ENCODE data around the gene CDAN1.
A peak's percentile ranks its signal among the peaks of the same experiment; 100 is the strongest.

Gene CDAN1

DNA sequence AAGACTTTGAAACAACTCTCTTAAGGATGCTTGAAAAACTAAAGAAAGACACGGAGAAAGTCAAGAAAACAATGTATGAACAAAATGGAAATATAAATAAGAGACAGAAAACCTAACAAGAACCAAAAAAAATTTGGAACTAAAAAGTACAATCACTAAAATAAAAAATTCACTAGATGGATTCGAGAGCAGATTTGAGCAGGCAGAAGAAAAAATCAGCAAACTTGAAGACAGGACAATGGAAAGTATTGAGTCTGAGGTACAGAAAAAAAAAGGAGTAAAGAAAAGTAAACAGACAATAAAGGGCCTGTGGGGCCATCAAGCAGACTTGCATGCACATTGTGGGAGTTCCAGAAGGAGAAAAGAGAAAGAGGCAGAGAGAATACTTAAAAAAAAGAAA lies 13.4 kb upstream of the CDAN1 start:
- Histone ChIP-seq H3K36me3 (ENCODE audit: insufficient read depth, low read length) (peaks cover 35% of the 10 kb centered on the region), H3K4me1 (ENCODE audit: insufficient read depth, low read length) (no peaks in the 10 kb centered on the region), H3K4me3 (ENCODE audit: low read length) (no peak overlapping the region), H3K27me3 (ENCODE audit: insufficient read depth, low read length) (no peaks in the 10 kb centered on the region), H3K9me3 (ENCODE audit: low read length) (peaks cover 13% of the 10 kb centered on the region), H2AFZ (ENCODE audit: low read depth, low read length) (no peak overlapping the region)

- peaks cover 13% of the 10 kb centered on the region for H3K9me3 ChIP-seq (ENCODE audit: low read length)
- no peak overlapping the region for H3K4me3 ChIP-seq (ENCODE audit: low read length)
- peaks cover 38% of the 10 kb centered on the region for H3K36me3 ChIP-seq (ENCODE audit: insufficient read depth, low read length)
- H3K27me3 ChIP-seq (ENCODE audit: insufficient read depth, low read length): no peaks in the 10 kb centered on the region
- H3K4me1 ChIP-seq (ENCODE audit: insufficient read depth, low read length): no peaks in the 10 kb centered on the region
- no peak overlapping the region for H2AFZ ChIP-seq (ENCODE audit: low read depth, low read length)
These were observed 12.3 kb upstream of the CDAN1 start for GRCh38 chr15:42749266-42749665.

DNA sequence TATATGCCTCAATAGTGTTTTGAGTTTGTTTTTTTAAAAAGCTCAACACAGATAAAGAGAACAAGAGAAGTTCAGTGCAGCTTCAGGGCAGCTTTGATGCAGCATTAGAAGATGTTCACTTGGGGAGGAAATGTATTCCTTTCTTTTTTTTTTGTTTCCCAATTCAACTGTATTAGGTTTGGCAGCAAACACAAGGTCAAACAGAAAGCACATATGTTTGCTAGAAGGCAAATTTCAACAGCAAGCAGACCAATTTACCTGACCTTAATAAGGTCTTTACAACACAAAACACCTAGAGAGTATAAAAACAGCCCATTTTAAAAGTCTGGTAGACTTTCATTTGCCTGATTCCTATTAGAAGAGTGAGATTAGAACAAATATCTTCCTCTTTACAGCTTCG lies 7.3 kb upstream of the CDAN1 start:
- Histone ChIP-seq H3K4me3 (ENCODE audit: low read length) (no peak overlapping the region), H3K36me3 (ENCODE audit: insufficient read depth, low read length) (peaks cover 9% of the 10 kb centered on the region), H3K27me3 (ENCODE audit: insufficient read depth, low read length) (no peaks in the 10 kb centered on the region), H2AFZ (ENCODE audit: low read depth, low read length) (no peak overlapping the region), H3K4me1 (ENCODE audit: insufficient read depth, low read length) (no peaks in the 10 kb centered on the region), H3K9me3 (ENCODE audit: low read length) (no peaks in the 10 kb centered on the region)

DNA sequence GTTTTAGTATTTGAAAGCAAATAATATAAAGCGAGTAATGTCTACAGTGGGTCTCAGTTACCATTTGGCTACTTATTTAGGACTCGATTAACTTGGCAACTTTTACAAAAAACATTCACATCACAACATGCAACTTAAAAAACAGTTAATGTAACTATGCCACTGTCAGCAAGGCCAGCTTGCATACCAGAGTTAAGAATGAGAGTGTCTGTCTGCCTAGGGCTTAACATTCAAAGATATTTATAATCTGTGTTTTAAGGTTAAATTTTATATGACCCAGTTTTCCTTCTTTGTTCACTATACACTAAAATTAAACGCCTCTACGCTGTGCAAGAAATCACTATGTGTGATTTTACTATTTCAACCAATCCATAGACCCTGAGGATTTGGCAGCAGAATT lies 5.2 kb upstream of the CDAN1 start:
- Histone ChIP-seq H2AFZ (ENCODE audit: low read depth, low read length) (no peak overlapping the region), H3K9me3 (ENCODE audit: low read length) (no peaks in the 10 kb centered on the region), H3K4me3 (ENCODE audit: low read length) (no peak overlapping the region), H3K36me3 (ENCODE audit: insufficient read depth, low read length) (peaks cover 9% of the 10 kb centered on the region), H3K4me1 (ENCODE audit: insufficient read depth, low read length) (peaks cover 5% of the 10 kb centered on the region), H3K27me3 (ENCODE audit: insufficient read depth, low read length) (no peaks in the 10 kb centered on the region)

DNA sequence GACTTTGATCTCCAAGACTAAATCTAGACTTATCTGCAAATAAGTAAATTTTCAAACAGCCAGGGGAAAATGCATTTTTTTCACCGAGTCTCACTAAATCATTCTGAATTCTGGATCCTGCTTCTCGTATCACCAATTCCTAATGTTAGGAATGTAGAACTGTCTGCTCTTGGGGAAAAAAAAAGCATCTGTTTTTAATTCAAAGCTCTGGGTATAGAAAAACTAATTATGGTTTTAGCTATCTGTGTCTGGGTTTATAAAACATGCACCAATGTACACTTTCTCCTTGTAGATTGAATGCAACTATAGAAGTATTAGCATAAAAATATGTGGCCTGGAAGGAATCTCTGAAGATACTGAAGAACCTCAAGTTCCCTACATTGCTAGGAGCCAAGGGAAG lies 4.8 kb upstream of the CDAN1 start:
- Histone ChIP-seq H3K4me3 (ENCODE audit: low read length) (no peak overlapping the region), H3K27me3 (ENCODE audit: insufficient read depth, low read length) (no peaks in the 10 kb centered on the region), H2AFZ (ENCODE audit: low read depth, low read length) (no peak overlapping the region), H3K36me3 (ENCODE audit: insufficient read depth, low read length) (peaks cover 9% of the 10 kb centered on the region), H3K9me3 (ENCODE audit: low read length) (no peaks in the 10 kb centered on the region), H3K4me1 (ENCODE audit: insufficient read depth, low read length) (peaks cover 5% of the 10 kb centered on the region)

- H3K4me1 ChIP-seq (ENCODE audit: insufficient read depth, low read length): peaks cover 10% of the 10 kb centered on the region
- peak overlapping the region; percentile 66 for H3K4me3 ChIP-seq (ENCODE audit: low read length)
- H3K36me3 ChIP-seq (ENCODE audit: insufficient read depth, low read length): peaks cover 22% of the 10 kb centered on the region
- peak overlapping the region; percentile 91 for H2AFZ ChIP-seq (ENCODE audit: low read depth, low read length)
- no peaks in the 10 kb centered on the region for H3K27me3 ChIP-seq (ENCODE audit: insufficient read depth, low read length)
- no peaks in the 10 kb centered on the region for H3K9me3 ChIP-seq (ENCODE audit: low read length)
These were observed 801 bp upstream of the CDAN1 start for GRCh38 chr15:42737529-42738328.

DNA sequence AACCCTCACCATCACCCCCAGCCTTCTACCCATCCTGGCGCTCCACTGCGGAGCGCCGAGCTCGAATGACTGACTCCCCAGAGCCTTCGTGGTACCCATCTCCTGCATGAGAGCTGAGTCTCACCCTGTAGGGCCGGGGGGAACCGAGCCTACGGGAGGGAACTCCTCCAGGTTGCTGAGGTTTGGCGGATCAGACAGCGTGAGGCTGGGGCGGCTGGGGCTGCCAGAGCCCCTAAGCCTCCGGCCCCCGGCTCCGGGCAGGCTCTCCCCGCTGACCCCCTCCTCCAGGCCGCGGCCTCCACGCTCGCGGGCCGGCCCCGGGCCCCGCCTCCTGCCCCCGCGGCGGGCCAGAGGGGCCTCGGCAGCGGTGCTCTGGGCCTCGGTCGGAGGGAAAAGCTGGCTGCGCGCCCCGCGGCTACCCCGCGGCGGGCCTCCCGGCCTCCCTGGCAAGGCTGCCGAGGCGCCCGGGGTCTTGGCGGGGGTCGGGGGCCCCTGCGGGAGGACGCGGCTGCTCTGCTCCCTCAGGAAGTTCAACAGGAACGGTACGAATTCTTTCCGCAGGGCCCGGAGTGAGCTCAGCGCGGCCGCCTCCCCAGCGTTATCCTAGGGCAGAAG lies 643 bp downstream of the CDAN1 start:
- H2AFZ ChIP-seq (ENCODE audit: low read depth, low read length): peak overlapping the region; percentile 91
- peaks cover 36% of the 10 kb centered on the region for H3K36me3 ChIP-seq (ENCODE audit: insufficient read depth, low read length)
- H3K9me3 ChIP-seq (ENCODE audit: low read length): no peaks in the 10 kb centered on the region
- no peaks in the 10 kb centered on the region for H3K27me3 ChIP-seq (ENCODE audit: insufficient read depth, low read length)
- peaks cover 10% of the 10 kb centered on the region for H3K4me1 ChIP-seq (ENCODE audit: insufficient read depth, low read length)
- peak overlapping the region; percentile 66 for H3K4me3 ChIP-seq (ENCODE audit: low read length)

- H3K4me1 ChIP-seq (ENCODE audit: insufficient read depth, low read length): peaks cover 10% of the 10 kb centered on the region
- H3K36me3 ChIP-seq (ENCODE audit: insufficient read depth, low read length): peaks cover 43% of the 10 kb centered on the region
- no peaks in the 10 kb centered on the region for H3K27me3 ChIP-seq (ENCODE audit: insufficient read depth, low read length)
- peak overlapping the region; percentile 66 for H3K4me3 ChIP-seq (ENCODE audit: low read length)
- H3K9me3 ChIP-seq (ENCODE audit: low read length): no peaks in the 10 kb centered on the region
- H2AFZ ChIP-seq (ENCODE audit: low read depth, low read length): no peak overlapping the region
These were observed 1.4 kb downstream of the CDAN1 start for GRCh38 chr15:42735382-42736165.

DNA sequence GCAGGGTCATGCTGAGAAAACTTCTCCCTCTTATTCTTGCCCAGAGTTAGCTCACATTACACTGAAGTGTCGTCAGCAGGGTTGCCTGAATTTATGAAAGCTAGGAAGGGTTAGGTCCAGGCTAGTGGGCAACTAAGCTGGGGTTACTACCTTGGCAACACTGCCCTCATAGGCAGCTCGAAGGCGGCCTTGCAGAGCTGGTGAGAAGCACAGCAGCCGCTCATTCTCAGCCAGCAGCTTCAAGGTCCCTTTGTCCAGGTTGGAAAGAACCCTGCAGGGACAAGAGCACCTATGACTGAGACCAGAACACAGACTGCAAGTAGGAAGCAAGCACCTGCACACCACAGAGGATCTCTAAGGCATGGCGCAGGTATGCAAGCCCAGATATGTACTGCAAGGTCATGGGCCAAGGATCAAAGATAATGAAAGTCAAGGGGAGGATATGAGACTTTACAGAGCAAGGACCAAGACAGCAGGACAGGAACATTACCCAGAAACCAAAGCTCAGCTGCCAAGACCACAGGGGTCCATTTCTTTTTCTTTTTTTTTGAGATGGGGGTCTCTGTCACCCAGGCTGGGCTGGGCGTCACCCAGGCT lies 2.8 kb downstream of the CDAN1 start:
- no peaks in the 10 kb centered on the region for H3K27me3 ChIP-seq (ENCODE audit: insufficient read depth, low read length)
- H3K4me3 ChIP-seq (ENCODE audit: low read length): no peak overlapping the region
- H3K36me3 ChIP-seq (ENCODE audit: insufficient read depth, low read length): peaks cover 57% of the 10 kb centered on the region
- peaks cover 10% of the 10 kb centered on the region for H3K4me1 ChIP-seq (ENCODE audit: insufficient read depth, low read length)
- H3K9me3 ChIP-seq (ENCODE audit: low read length): no peaks in the 10 kb centered on the region
- H2AFZ ChIP-seq (ENCODE audit: low read depth, low read length): no peak overlapping the region

DNA sequence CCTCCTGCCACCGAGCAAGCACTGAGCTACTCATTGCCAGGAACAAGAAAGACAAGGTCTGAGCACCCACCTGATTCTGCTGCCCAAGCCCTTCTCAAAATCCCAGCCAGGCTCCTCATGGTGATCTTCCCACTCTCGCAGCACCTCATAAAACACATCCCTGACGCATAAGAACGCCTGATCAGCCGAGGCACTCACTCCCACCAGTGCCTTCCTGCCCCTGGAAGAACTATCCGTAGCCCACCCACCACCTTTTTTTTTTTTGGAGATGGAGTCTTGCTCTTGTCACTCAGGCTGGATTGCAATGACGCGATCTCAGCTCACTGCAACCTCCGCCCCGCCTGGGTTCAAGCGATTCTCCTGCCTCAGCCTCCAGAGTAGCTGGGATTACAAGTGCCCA lies 3.9 kb downstream of the CDAN1 start:
- Histone ChIP-seq H2AFZ (ENCODE audit: low read depth, low read length) (no peak overlapping the region), H3K9me3 (ENCODE audit: low read length) (no peaks in the 10 kb centered on the region), H3K36me3 (ENCODE audit: insufficient read depth, low read length) (peaks cover 67% of the 10 kb centered on the region), H3K4me1 (ENCODE audit: insufficient read depth, low read length) (peaks cover 10% of the 10 kb centered on the region), H3K4me3 (ENCODE audit: low read length) (no peak overlapping the region), H3K27me3 (ENCODE audit: insufficient read depth, low read length) (no peaks in the 10 kb centered on the region)

DNA sequence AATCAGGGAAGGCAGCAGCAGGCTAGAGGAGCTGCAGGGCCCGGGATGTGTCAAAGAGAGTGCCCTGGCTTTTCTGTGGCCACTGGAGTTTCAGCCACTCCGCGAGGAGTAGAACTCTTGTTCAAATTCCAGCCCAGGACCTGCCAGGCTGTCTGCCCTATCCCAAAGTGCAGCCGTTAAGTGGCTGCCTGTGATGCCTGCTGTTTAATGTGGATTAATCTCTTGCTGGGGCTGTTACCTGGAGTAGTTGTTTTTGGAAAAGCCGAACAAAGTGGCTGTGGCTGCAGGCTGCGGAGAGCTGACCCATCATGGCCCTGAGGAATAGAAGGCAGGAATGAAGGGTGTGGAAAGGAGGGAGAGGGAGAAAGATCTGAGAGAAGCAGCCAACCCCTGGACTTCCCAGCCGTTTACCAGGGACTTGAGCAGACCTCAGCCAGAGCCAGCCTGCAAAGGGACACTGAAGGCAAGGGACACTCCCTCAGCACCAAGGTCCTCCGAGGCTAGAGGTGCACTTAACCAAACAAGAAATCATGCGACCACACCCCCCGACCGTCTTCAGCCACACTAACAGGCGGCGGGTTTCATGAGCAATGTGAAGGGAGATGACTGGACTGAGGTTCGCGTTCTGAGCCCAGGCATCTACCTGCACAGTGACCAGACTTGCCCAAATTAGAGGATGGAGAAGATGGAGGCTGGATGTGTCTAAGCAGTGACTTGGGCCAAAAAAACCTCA lies 4.7 kb downstream of the CDAN1 start:
- Histone ChIP-seq H2AFZ (ENCODE audit: low read depth, low read length) (no peak overlapping the region), H3K9me3 (ENCODE audit: low read length) (no peaks in the 10 kb centered on the region), H3K4me1 (ENCODE audit: insufficient read depth, low read length) (peaks cover 6% of the 10 kb centered on the region), H3K36me3 (ENCODE audit: insufficient read depth, low read length) (peaks cover 74% of the 10 kb centered on the region), H3K4me3 (ENCODE audit: low read length) (no peak overlapping the region), H3K27me3 (ENCODE audit: insufficient read depth, low read length) (no peaks in the 10 kb centered on the region)

- peaks cover 82% of the 10 kb centered on the region for H3K36me3 ChIP-seq (ENCODE audit: insufficient read depth, low read length)
- H2AFZ ChIP-seq (ENCODE audit: low read depth, low read length): no peak overlapping the region
- no peaks in the 10 kb centered on the region for H3K27me3 ChIP-seq (ENCODE audit: insufficient read depth, low read length)
- H3K9me3 ChIP-seq (ENCODE audit: low read length): no peaks in the 10 kb centered on the region
- H3K4me3 ChIP-seq (ENCODE audit: low read length): no peak overlapping the region
- peaks cover 5% of the 10 kb centered on the region for H3K4me1 ChIP-seq (ENCODE audit: insufficient read depth, low read length)
These were observed 5.5 kb downstream of the CDAN1 start for GRCh38 chr15:42731461-42731860.
